Astrocyte (in vitro differentiated cells and primary cell): ENCODE results near the gene FCER2. TPM values are rescaled to one million over a fixed set of nuclear protein-coding genes. Genes with fewer than 3 reads are reported as not detected.

Experiments
- DNase-seq: peaks from one replicate; pipeline ENCODE4 v3.0.0-alpha.2; 2010; ENCODE audit warnings: low read depth
- FAIRE-seq: peaks from 2 replicates; lab custom pipeline; 2011; peaks lifted over from hg19 to GRCh38; lab: Jason Lieb, UNC
- H2AFZ ChIP-seq: 2 replicates; pipeline ENCODE4 v1.6.0; 2012; ENCODE audit warnings: low read depth, low read length, inconsistent platforms
- H3K27ac ChIP-seq: 2 replicates; pipeline ENCODE4 v1.5.1; 2011; ENCODE audit warnings: low read depth, low read length, inconsistent platforms
- H3K27me3 ChIP-seq: 2 replicates; pipeline ENCODE4 v1.6.0; 2011; ENCODE audit warnings: low read length, inconsistent platforms; ENCODE audit not compliant: insufficient read depth
- H3K36me3 ChIP-seq: 2 replicates; pipeline ENCODE4 v1.5.1; 2011; ENCODE audit warnings: low read length, inconsistent platforms; ENCODE audit not compliant: insufficient read depth
- H3K4me1 ChIP-seq: 2 replicates; pipeline ENCODE4 v1.5.1; 2011; ENCODE audit warnings: low read length, inconsistent platforms; ENCODE audit not compliant: insufficient read depth
- H3K4me2 ChIP-seq: 2 replicates; pipeline ENCODE4 v1.6.0; 2012; ENCODE audit warnings: low read length, inconsistent platforms
- H3K4me3 ChIP-seq: 2 replicates; pipeline ENCODE4 v1.5.1; 2011; ENCODE audit warnings: low read depth, mild to moderate bottlenecking, low read length, inconsistent platforms; ENCODE audit not compliant: insufficient read depth
- H3K79me2 ChIP-seq: 2 replicates; pipeline ENCODE4 v1.6.0; 2012; ENCODE audit warnings: mild to moderate bottlenecking, low read length, inconsistent platforms; ENCODE audit not compliant: insufficient read depth
- H3K9ac ChIP-seq: 2 replicates; pipeline ENCODE4 v1.6.0; 2012; ENCODE audit warnings: mild to moderate bottlenecking, low read length, inconsistent platforms
- H3K9me3 ChIP-seq: 2 replicates; pipeline ENCODE4 v1.5.1; 2012; ENCODE audit warnings: low read depth, mild to moderate bottlenecking, low read length, inconsistent platforms; ENCODE audit not compliant: insufficient read depth
- H4K20me1 ChIP-seq: 2 replicates; pipeline ENCODE4 v1.6.0; 2012; ENCODE audit warnings: low read length, inconsistent platforms; ENCODE audit not compliant: insufficient read depth
- H3K27ac Mint-ChIP-seq: one replicate; pipeline ENCODE4 v1.8.0; 2021; ENCODE audit warnings: mild to moderate bottlenecking, mixed read lengths; ENCODE audit not compliant: unreplicated experiment
- H3K27me3 Mint-ChIP-seq: one replicate; pipeline ENCODE4 v1.8.0; 2021; ENCODE audit warnings: low read depth, mixed read lengths; ENCODE audit not compliant: unreplicated experiment
- H3K36me3 Mint-ChIP-seq: one replicate; pipeline ENCODE4 v1.8.0; 2021; ENCODE audit warnings: low read depth, mixed read lengths; ENCODE audit not compliant: unreplicated experiment
- H3K4me1 Mint-ChIP-seq: one replicate; pipeline ENCODE4 v1.8.0; 2021; ENCODE audit warnings: low read depth, mixed read lengths; ENCODE audit not compliant: unreplicated experiment
- H3K4me3 Mint-ChIP-seq: one replicate; pipeline ENCODE4 v1.8.0; 2021; ENCODE audit warnings: mild to moderate bottlenecking, moderate library complexity, mixed read lengths; ENCODE audit not compliant: unreplicated experiment
- H3K9me3 Mint-ChIP-seq: one replicate; pipeline ENCODE4 v1.8.0; 2021; ENCODE audit warnings: mild to moderate bottlenecking, mixed read lengths; ENCODE audit not compliant: unreplicated experiment
- EZH2 ChIP-seq: IDR thresholded peaks from 2 replicates; pipeline ENCODE4 v1.6.1; 2012; ENCODE audit warnings: mild to moderate bottlenecking, low read length, inconsistent platforms; ENCODE audit not compliant: insufficient read depth
- total RNA-seq: library from RNA; stranded (reverse); gene quantifications from 2 replicates; pipeline ENCODE4 v1.2.1, GENCODE V29; 2021
- TF ChIP-seq, protein P1 (sequence below): IDR thresholded peaks from 2 replicates; pipeline ENCODE4 v1.5.1; 2011; ENCODE audit warnings: low read depth, mild to moderate bottlenecking, inconsistent platforms, low read length, moderate library complexity; ENCODE audit not compliant: insufficient read depth

The FCER2 gene
- total RNA-seq, 1 donor from 2014 or later: not detected

DNA sequence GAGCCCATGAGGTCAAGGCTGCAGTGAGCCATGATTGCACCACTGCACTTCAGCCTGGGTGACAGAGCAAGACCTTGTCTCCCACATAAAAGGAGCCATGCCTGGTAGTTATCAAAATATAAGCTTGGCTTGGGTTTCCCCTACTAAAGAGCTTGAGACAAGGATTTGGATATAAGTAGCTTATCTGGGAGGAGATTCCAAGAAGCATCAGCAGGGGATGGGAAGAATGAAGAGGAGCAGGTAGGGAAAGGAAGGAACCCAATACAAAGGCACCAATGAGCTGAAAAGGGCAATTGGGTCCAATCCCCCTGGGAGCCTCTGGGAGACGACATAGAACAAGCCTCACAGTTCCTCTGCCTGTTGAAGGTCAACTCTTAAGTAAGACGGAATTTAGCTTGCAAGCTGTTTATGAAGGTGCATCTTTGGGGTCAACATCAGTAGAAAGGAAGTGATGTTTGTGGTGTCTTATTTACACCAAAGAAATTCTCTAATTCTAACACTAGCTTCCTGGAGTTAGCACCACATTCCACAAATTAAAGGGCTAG lies 37.4 kb upstream of the FCER2 start:
- no peak overlapping the region for H3K27ac Mint-ChIP-seq
- H3K27me3 Mint-ChIP-seq: peaks cover 64% of the 10 kb centered on the region
- no peaks in the 10 kb centered on the region for H4K20me1 ChIP-seq
- H3K4me3 Mint-ChIP-seq: no peak overlapping the region
- no peak overlapping the region for H3K4me3 ChIP-seq
- H3K9me3 Mint-ChIP-seq: peaks cover 3% of the 10 kb centered on the region
- H3K36me3 Mint-ChIP-seq: no peaks in the 10 kb centered on the region
- no peak overlapping the region for H3K27ac ChIP-seq
- no peak overlapping the region for H3K9ac ChIP-seq
- H3K4me1 Mint-ChIP-seq: no peaks in the 10 kb centered on the region
- H3K79me2 ChIP-seq: no peaks in the 10 kb centered on the region
- H2AFZ ChIP-seq: no peak overlapping the region
- no peak for DNase-seq
- H3K4me2 ChIP-seq: no peak overlapping the region
- peaks cover 6% of the 10 kb centered on the region for H3K27me3 ChIP-seq
- H3K4me1 ChIP-seq: no peaks in the 10 kb centered on the region
- H3K9me3 ChIP-seq: no peaks in the 10 kb centered on the region
- TF ChIP-seq EZH2: no peak
- TF ChIP-seq, protein P1, sequence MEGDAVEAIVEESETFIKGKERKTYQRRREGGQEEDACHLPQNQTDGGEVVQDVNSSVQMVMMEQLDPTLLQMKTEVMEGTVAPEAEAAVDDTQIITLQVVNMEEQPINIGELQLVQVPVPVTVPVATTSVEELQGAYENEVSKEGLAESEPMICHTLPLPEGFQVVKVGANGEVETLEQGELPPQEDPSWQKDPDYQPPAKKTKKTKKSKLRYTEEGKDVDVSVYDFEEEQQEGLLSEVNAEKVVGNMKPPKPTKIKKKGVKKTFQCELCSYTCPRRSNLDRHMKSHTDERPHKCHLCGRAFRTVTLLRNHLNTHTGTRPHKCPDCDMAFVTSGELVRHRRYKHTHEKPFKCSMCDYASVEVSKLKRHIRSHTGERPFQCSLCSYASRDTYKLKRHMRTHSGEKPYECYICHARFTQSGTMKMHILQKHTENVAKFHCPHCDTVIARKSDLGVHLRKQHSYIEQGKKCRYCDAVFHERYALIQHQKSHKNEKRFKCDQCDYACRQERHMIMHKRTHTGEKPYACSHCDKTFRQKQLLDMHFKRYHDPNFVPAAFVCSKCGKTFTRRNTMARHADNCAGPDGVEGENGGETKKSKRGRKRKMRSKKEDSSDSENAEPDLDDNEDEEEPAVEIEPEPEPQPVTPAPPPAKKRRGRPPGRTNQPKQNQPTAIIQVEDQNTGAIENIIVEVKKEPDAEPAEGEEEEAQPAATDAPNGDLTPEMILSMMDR: no peak
- no peak for FAIRE-seq
- H3K36me3 ChIP-seq: no peaks in the 10 kb centered on the region

DNA sequence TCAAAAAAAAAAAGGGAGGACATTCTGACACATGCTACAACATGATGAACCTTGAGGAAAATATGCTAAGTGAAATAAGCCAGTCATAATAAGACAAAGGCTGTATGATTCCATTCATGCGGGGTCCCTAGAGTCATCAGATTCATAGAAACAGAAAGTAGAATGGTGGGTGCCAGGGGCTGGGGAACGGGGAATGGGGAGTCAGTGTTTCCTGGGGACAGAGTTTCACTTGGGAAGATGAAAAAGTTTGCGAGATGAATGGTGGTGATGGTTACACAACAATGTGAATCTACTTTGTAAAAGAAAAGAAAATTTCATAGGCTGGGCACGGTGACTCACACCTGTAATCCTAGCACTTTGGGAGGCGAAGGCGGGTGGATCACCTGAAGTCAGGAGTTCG lies 36.1 kb upstream of the FCER2 start:
- H3K4me3 ChIP-seq: no peak overlapping the region
- DNase-seq: no peak
- peaks cover 3% of the 10 kb centered on the region for H3K9me3 Mint-ChIP-seq
- H3K9me3 ChIP-seq: no peaks in the 10 kb centered on the region
- H3K4me1 Mint-ChIP-seq: no peaks in the 10 kb centered on the region
- H2AFZ ChIP-seq: no peak overlapping the region
- FAIRE-seq: no peak
- H3K4me2 ChIP-seq: no peak overlapping the region
- no peaks in the 10 kb centered on the region for H3K79me2 ChIP-seq
- no peak overlapping the region for H3K27ac Mint-ChIP-seq
- no peaks in the 10 kb centered on the region for H4K20me1 ChIP-seq
- H3K27me3 Mint-ChIP-seq: peaks cover 59% of the 10 kb centered on the region
- H3K4me1 ChIP-seq: no peaks in the 10 kb centered on the region
- H3K36me3 Mint-ChIP-seq: no peaks in the 10 kb centered on the region
- no peak overlapping the region for H3K27ac ChIP-seq
- no peak overlapping the region for H3K9ac ChIP-seq
- H3K36me3 ChIP-seq: no peaks in the 10 kb centered on the region
- H3K4me3 Mint-ChIP-seq: no peak overlapping the region
- TF ChIP-seq, protein P1: no peak
- TF ChIP-seq EZH2: no peak
- peaks cover 6% of the 10 kb centered on the region for H3K27me3 ChIP-seq

DNA sequence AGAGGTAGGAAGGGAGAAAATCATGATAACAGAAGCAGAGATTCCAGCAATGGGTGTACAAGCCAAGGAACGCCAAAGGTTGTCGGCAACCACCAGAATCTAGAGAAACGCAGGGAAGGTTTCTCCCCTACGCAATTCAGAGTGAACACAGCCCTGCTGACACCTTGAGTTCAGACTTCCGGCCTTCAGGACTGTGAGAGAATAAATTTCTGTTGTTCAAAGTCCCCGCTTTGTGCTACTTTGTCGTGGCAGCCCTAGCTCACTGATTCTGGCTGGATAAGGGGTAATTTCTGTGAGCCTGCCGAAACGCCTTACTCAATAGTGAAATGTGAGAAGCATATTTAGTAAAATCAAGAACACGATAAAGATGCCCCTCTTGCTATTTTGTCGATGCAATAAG lies 35.3 kb upstream of the FCER2 start:
- Histone ChIP-seq H3K79me2 (no peaks in the 10 kb centered on the region), H3K9me3 (no peaks in the 10 kb centered on the region), H3K27me3 (peaks cover 6% of the 10 kb centered on the region), H3K36me3 (no peaks in the 10 kb centered on the region), H4K20me1 (no peaks in the 10 kb centered on the region), H2AFZ (no peak overlapping the region), H3K9ac (no peak overlapping the region), H3K4me3 (no peak overlapping the region), H3K4me1 (no peaks in the 10 kb centered on the region), H3K4me2 (no peak overlapping the region), H3K27ac (no peak overlapping the region)
- peaks cover 55% of the 10 kb centered on the region for H3K27me3 Mint-ChIP-seq
- TF ChIP-seq, protein P1: no peak
- TF ChIP-seq EZH2: no peak
- no peak overlapping the region for H3K4me3 Mint-ChIP-seq
- no peaks in the 10 kb centered on the region for H3K36me3 Mint-ChIP-seq
- H3K4me1 Mint-ChIP-seq: no peaks in the 10 kb centered on the region
- DNase-seq (no peak), FAIRE-seq (no peak)
- no peaks in the 10 kb centered on the region for H3K9me3 Mint-ChIP-seq
- H3K27ac Mint-ChIP-seq: no peak overlapping the region
